ENCODE measurements around the gene EIF2D. TPM values are rescaled to one million over a fixed set of nuclear protein-coding genes. Genes with fewer than 3 reads are reported as not detected.

Gene EIF2D
- polyA plus RNA-seq, 2 of the 4 experiments (the other 2 are of a cell fraction) = 31.8 to 63.2 TPM

DNA sequence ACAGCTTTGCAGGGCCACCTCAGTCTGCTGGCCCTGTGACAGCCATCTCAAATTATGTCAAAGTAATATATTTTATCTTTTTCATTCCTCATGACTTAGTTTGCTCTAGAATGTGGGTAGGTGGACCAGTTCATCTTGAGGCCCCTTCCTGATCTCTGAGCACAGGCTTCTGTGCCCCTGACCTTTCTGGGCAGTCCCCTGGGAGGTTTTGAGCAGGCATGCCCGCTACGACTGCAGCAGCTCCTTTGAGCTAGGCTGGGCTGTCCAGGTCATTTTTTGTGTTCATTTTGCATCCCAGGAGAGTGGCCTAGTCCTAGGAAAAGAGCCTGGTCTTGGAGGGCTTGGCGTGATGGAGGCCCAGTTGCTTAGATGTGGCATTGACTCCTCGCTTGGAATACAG, 42.7 kb downstream of the EIF2D start:
- ChIA-PET POLR2A (no interaction called here), CTCF (interaction anchor here (0.6 to 8.6 kb wide), 6 partner anchors 9 to 647 kb away, joined by 4 to 59 read pairs (median 6); no protein-coding TSS in a partner anchor)
- ATAC-seq = no peak
- TF ChIP-seq HOXB5 (CRISPR knock-in tag; IDR thresholded peaks at IDR 0.05) (no peak), GATA3 (IDR thresholded peaks at IDR 0.05; ENCODE audit: borderline replicate concordance) (no peak), FOSB (CRISPR knock-in tag; IDR thresholded peaks at IDR 0.05) (no peak), JUN (IDR thresholded peaks at IDR 0.05) (no peak), ZC3H11A (IDR thresholded peaks at IDR 0.05) (no peak), ZFP36 (IDR thresholded peaks at IDR 0.05; ENCODE audit: borderline replicate concordance, partially characterized antibody) (no peak), RCOR1 (IDR thresholded peaks at IDR 0.05; ENCODE audit: low read depth, low read length) (no peak), CEBPB (IDR thresholded peaks at IDR 0.05) (no peak), JUNB (IDR thresholded peaks at IDR 0.05) (no peak), NPAS2 (CRISPR knock-in tag; IDR thresholded peaks at IDR 0.05; ENCODE audit: borderline replicate concordance) (no peak), POLR2AphosphoS2 (conservative IDR thresholded peaks at IDR 0.05; ENCODE audit: low read length) (no peak), FOSL2 (IDR thresholded peaks at IDR 0.05) (no peak), FOSL2 (CRISPR knock-in tag; IDR thresholded peaks at IDR 0.05) (no peak)
- TF ChIP-seq, protein P1, sequence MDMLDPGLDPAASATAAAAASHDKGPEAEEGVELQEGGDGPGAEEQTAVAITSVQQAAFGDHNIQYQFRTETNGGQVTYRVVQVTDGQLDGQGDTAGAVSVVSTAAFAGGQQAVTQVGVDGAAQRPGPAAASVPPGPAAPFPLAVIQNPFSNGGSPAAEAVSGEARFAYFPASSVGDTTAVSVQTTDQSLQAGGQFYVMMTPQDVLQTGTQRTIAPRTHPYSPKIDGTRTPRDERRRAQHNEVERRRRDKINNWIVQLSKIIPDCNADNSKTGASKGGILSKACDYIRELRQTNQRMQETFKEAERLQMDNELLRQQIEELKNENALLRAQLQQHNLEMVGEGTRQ (IDR thresholded peaks at IDR 0.05) = no peak
- TF ChIP-seq, protein P2, sequence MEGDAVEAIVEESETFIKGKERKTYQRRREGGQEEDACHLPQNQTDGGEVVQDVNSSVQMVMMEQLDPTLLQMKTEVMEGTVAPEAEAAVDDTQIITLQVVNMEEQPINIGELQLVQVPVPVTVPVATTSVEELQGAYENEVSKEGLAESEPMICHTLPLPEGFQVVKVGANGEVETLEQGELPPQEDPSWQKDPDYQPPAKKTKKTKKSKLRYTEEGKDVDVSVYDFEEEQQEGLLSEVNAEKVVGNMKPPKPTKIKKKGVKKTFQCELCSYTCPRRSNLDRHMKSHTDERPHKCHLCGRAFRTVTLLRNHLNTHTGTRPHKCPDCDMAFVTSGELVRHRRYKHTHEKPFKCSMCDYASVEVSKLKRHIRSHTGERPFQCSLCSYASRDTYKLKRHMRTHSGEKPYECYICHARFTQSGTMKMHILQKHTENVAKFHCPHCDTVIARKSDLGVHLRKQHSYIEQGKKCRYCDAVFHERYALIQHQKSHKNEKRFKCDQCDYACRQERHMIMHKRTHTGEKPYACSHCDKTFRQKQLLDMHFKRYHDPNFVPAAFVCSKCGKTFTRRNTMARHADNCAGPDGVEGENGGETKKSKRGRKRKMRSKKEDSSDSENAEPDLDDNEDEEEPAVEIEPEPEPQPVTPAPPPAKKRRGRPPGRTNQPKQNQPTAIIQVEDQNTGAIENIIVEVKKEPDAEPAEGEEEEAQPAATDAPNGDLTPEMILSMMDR (IDR thresholded peaks at IDR 0.05) = no peak
- TF ChIP-seq, protein P3, sequence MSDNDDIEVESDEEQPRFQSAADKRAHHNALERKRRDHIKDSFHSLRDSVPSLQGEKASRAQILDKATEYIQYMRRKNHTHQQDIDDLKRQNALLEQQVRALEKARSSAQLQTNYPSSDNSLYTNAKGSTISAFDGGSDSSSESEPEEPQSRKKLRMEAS (IDR thresholded peaks at IDR 0.05) = no peak
- TF ChIP-seq, protein P4, sequence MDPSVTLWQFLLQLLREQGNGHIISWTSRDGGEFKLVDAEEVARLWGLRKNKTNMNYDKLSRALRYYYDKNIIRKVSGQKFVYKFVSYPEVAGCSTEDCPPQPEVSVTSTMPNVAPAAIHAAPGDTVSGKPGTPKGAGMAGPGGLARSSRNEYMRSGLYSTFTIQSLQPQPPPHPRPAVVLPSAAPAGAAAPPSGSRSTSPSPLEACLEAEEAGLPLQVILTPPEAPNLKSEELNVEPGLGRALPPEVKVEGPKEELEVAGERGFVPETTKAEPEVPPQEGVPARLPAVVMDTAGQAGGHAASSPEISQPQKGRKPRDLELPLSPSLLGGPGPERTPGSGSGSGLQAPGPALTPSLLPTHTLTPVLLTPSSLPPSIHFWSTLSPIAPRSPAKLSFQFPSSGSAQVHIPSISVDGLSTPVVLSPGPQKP (IDR thresholded peaks at IDR 0.05; ENCODE audit: low read depth, low read length) = no peak
- TF ChIP-seq, protein P5, sequence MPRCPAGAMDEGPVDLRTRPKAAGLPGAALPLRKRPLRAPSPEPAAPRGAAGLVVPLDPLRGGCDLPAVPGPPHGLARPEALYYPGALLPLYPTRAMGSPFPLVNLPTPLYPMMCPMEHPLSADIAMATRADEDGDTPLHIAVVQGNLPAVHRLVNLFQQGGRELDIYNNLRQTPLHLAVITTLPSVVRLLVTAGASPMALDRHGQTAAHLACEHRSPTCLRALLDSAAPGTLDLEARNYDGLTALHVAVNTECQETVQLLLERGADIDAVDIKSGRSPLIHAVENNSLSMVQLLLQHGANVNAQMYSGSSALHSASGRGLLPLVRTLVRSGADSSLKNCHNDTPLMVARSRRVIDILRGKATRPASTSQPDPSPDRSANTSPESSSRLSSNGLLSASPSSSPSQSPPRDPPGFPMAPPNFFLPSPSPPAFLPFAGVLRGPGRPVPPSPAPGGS (IDR thresholded peaks at IDR 0.05) = no peak
- TF ChIP-seq, protein P6, sequence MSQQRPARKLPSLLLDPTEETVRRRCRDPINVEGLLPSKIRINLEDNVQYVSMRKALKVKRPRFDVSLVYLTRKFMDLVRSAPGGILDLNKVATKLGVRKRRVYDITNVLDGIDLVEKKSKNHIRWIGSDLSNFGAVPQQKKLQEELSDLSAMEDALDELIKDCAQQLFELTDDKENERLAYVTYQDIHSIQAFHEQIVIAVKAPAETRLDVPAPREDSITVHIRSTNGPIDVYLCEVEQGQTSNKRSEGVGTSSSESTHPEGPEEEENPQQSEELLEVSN (IDR thresholded peaks at IDR 0.05; ENCODE audit: borderline replicate concordance, low read depth) = no peak
- WGBS (ENCODE audit: missing lambda C conversion rate) = 82% methylated on average over 4 of the region's 4 CpGs
- Histone ChIP-seq H3K4me2 (no peak overlapping the region), H3K4me1 (no peaks in the 10 kb centered on the region), H3K27ac (no peak overlapping the region), H3K4me3 (no peak overlapping the region), H3K9me3 (no peaks in the 10 kb centered on the region)
- no peak for FAIRE-seq
- no peak for DNase-seq (ENCODE audit: low read depth in 1 of 2, low spot score in 1 of 2)

DNA sequence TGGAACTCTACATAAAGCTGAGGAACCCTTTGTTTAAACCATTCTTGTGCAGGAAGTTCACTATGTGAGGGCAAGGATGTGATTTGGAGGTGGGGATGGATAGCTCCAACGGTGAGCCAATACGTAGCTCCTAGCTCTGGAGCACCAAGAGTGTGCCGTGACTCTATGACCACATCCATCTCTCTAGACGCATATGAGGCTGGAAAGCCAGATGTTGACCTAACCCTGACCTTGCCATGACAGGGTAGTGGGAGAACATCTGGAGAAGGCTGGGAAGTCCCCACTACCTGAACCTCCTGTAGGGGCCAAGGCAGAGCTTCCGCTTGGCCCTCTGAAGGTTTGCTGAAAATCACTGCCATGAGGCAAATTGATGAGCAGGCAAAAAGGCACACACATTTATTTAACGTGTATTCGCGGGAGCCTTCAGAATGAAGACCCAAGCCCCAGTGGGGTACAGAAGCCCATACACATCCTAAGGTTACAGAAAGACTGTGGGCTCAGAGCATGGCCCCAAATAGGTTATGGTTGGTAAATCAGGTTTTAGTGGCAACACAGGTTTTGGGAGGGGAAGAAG, 43.4 kb downstream of the EIF2D start:
- TF ChIP-seq JUNB (IDR thresholded peaks at IDR 0.05) = no peak
- TF ChIP-seq MAFK (IDR thresholded peaks at IDR 0.05; ENCODE audit: partially characterized antibody) = peak; percentile 73
- DNase-seq (ENCODE audit: low read depth in 1 of 2, low spot score in 1 of 2) (no peak), FAIRE-seq (no peak), ATAC-seq (no peak)
- ChIA-PET CTCF (interaction anchor here (0.7 to 8.6 kb wide), 8 partner anchors 9 to 99 kb away, joined by 3 to 66 read pairs (median 4); partner anchors contain the start of gene IKBKE), POLR2A (no interaction called here)
- no peaks in the 10 kb centered on the region for H3K4me1 ChIP-seq
- H3K9me3 ChIP-seq = no peaks in the 10 kb centered on the region
- 85% methylated on average over 8 of the region's 8 CpGs for WGBS (ENCODE audit: missing lambda C conversion rate)
- no peak overlapping the region for H3K4me2 ChIP-seq
- H3K27ac ChIP-seq = no peak overlapping the region
- no peak overlapping the region for H3K4me3 ChIP-seq
